Measurements from ENCODE around the gene CFAP410. TPM values are rescaled to one million over a fixed set of nuclear protein-coding genes. Genes with fewer than 3 reads are reported as not detected.

CFAP410 gene
- total RNA-seq, 4 donors from 2014 or later = 18.5 to 35.3 (median 23.6) TPM

- ATAC-seq (ENCODE audit: low FRiP score) = no peak
- no peak for DNase-seq (ENCODE audit: low spot score)
- no peak for TF ChIP-seq CTCF (IDR thresholded peaks at IDR 0.05)
These were observed 23.4 kb downstream of the CFAP410 start for GRCh38 chr21:44315691-44316203.

- no peak for ATAC-seq (ENCODE audit: low FRiP score)
These were observed 24.6 kb downstream of the CFAP410 start for GRCh38 chr21:44314561-44314960.

GRCh38 chr21:44314128-44314527 is 25.1 kb downstream of the CFAP410 start:
- no peak for ATAC-seq (ENCODE audit: low FRiP score)
- DNase-seq (ENCODE audit: low spot score) = no peak
- TF ChIP-seq CTCF (IDR thresholded peaks at IDR 0.05) = no peak

More at GRCh38 chr21:44314561-44314960, 24.6 kb downstream of the CFAP410 start:
- no peak for TF ChIP-seq CTCF (IDR thresholded peaks at IDR 0.05)
- DNase-seq (ENCODE audit: low spot score) = no peak

- ATAC-seq (ENCODE audit: low FRiP score) (no peak), DNase-seq (ENCODE audit: low spot score) (no peak)
- no peak for TF ChIP-seq CTCF (IDR thresholded peaks at IDR 0.05)
These were observed 25.7 kb downstream of the CFAP410 start for GRCh38 chr21:44313451-44313850.

GRCh38 chr21:44312716-44313115 is 26.5 kb downstream of the CFAP410 start:
- DNase-seq (ENCODE audit: low spot score) = no peak
- no peak for ATAC-seq (ENCODE audit: low FRiP score)
- no peak for TF ChIP-seq CTCF (IDR thresholded peaks at IDR 0.05)

- DNase-seq (ENCODE audit: low spot score) = no peak
- no peak for TF ChIP-seq CTCF (IDR thresholded peaks at IDR 0.05)
- no peak for ATAC-seq (ENCODE audit: low FRiP score)
These were observed 27.1 kb downstream of the CFAP410 start for GRCh38 chr21:44312089-44312488.

GRCh38 chr21:44310628-44311507 is 28.3 kb downstream of the CFAP410 start:
- ATAC-seq (ENCODE audit: low FRiP score) (no peak), DNase-seq (ENCODE audit: low spot score) (no peak)
- no peak for TF ChIP-seq CTCF (IDR thresholded peaks at IDR 0.05)

Data from omental fat pad (tissue), 4 donors.